NCI-H82 treated with DMSO at 0.1 percent for 48 hours (cell line): ENCODE results near the gene HEATR9.

ENCODE experiments used
- DNase-seq: peaks from one replicate; lab custom pipeline; 2025; ENCODE audit not compliant: unreplicated experiment; lab: John Stamatoyannopoulos, UW

Gene HEATR9

DNA sequence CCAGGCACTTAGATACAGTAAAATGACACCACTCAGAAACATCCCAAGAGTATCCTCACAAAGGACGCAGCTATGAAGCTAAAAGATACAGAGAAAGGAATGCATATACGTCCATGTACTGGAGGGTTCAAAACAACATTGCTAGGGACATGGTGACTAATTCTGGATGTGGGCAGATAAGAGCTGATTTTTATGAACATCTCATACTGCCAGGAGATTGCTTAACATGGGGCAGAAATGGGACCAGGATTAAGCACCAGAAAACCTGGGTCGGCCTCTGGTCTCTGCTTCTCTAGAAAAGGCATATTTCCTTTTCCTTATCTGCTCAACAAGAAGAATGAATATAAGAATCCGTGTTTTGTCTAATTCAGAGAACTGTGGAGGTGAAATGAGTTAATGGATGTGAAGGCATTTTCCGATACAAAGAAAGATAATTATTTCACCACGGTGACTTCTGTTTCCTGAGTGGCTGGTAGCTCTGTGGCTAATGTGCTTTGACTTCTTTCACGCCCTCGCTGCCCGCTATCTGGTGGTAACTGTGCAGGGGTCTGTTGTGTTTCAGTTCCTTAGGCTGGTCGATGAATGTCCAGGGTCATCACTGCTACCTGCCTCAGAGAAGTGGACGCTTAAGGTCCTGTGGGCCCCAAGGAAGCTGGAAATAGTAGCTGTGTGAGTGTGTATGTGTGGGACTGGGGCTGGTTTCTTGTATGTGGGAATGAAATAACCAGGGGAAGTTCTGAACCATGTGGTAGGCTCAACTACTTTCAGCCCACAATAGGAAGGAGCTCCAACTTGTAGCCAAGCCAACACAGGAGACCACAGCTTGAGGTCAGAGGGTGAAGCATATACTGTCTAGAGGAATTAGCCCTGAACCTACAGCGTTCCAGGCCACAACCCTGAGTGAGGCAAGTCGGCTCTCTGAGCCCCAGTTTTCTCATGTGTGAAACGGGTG lies 27.2 kb upstream of the HEATR9 start:
- DNase-seq, result no peak

DNA sequence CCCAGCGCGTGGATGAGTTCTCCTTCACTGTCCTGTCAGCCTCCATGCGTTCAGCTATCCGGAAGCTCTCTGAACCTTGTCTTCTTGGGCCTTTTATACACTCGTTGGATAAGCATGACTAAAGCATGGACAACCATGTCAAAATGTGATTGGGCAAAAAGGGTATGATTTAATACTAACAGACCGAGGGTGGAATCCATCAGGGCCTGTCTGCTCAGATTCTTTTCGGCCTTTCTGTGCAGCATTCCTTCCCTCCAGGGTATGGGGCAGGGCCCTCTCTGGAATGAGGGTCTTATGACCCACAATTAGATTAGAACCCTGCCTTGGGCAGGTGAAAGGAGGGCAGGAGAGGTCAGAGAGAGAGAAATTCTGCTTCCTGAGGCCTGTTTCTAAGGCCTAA lies 25.5 kb upstream of the HEATR9 start:
- no peak for DNase-seq

DNA sequence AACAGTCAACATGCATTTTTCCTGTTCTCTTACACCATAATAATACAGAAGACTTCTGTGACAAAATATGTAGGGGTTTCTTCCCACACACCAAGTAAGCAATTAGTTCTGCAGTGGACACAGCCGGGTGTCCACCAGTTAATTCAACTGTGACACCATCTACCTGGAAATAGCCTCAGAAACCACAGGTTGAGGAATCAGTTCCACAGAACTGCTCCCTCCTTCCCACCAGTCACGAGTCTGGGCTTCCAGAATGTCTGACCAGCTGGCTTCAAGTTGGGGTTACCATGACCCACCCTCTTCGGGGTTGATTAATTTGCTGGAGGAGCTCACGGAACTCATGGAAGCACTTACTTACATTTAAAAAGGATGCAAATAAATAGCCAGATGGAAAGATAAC lies 25.1 kb upstream of the HEATR9 start:
- DNase-seq, result no peak

DNA sequence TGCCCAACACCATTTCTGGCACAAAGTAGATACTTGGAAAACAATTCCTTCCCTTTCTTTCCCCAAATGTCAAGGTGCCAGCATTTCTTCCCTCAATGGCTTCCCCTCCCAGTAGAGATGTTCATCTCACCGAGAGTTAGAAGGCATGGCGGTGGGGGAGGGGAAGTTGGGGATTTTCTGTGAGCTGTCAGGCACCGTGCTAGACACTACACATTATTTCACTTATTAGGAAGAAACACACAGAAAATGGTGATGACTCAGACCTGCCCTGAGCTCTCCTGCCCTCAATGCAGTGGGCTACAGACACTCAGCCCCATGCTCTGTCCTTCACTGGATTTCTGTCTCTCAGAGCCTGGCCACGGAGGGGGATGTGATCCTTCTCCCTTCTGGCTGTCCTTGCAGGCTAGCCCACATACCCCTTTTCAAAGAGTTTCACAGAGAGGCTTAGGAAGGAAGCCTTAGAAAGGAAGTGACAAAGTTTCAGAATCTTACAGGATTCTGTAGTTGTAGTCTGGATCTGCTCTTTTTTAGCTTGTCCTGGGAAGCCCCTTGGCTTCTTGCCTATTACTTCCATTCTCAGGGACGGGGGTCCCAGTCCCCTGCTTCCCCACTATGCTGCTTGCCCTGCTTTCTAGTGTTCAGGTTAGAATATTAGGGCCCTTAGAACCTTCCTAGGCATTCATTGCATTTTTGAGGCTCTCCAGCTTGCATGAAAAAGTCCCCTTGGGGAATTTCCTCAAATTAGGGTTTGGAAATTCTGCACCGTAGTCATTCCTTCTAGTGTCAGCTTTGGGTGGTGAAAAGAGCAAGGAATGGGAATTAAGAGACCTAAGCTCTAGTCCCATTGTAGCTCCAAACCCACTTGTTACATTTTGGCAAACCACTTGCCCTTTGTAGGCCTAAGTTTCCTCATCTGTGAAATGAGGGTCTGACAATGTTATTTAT lies 23.7 kb upstream of the HEATR9 start:
- no peak for DNase-seq

DNA sequence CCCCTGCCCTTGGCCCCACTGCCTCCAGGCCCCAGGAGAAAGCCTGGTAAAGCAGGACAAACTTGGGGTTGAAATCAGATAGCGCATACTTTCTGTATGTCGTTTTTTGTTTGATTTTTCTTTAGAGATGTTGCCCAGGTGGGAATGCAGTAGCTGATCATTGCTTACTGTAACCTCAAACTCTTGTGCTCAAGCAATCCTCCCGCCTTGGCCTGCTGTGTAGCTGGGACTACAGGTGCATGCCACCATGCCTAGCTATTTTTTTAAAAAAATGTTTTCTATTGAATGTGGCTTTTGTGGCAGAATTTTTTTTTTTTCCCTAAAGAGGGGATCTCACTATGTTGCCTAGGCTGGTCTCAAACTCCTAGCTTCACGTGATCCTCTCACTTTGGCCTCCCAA lies 22.6 kb upstream of the HEATR9 start:
- no peak for DNase-seq

DNA sequence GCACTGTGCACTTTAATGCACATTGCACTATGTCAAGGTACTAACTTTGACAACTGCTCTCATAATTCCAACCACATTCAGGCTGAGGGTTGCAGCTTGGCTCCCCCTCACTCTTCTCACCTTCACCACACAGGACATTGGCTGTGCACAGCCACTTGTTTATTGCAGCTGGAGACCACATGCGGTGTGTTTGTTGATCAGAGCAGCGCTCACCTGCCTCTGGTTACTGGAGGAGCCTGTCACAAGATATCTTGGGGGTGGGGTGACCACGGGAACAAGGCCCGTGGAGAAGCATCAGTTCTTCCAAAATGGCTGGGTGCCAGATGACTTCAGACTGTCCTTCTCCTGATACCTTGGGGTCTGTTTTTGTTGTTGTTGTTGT lies 22.1 kb upstream of the HEATR9 start:
- no peak for DNase-seq

DNA sequence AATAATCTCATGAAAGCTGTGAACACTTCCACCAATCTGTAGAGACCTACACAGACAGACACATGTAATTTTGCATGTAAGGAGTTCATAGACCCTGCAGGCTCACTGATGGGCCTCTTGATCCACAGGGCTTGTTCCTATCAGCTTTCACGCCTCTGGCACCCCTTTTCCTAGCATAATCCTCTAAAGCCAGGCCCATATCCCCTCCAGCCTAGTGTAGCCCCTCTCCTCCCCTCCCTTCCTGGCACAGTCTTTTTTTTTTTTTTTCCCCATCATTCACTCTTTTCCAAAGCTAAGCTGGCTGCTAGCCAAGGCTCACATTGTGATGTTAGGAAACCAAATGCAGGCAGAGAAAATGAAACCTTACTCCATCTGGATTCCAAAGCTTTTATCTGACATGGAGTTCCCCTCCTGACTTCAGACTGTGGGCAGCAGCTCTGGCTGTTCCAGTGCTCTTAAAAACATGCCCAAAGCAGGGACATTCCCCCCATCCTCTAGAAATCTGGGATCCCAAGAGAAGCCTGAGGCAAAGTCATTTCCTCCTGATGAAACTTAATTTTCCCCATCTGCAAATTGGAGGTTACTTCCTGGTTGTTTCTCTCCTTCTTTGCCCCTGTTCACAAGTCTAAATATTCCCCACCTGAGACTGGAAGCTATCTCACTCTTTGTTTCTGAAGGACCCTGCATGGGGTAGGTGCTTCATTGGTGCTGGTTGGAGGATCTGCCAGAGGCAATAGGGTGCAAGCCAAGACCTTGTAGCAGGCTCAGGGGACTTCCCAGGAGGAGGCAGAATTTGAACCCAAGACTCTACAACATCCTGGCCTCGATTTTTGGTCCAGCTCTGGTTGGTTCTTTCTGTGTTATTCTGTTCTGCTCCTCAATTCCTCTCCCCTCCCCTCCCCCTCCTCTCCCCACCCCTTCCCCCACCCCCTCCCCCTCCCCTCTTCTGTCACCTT lies 21.4 kb upstream of the HEATR9 start:
- DNase-seq, result no peak

DNA sequence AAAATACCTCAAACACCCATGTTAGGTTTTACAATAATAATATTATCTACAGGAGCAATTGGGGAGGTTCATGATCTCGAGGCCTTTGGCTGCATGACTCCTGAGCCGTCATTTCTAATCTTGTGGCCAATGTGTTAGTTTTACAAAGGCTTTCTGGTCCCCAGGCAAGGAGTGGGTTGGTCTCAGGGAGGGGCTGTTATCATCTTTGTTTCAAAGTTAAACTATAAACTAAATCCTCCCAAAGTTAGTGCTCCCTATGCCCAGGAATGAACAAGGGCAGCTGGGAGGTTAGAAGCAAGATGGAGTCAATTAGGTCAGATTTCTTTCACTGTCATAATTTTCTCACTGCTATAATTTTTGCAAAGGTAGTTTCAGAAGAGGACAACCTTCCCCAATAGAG lies 20.6 kb upstream of the HEATR9 start:
- DNase-seq, result no peak

DNA sequence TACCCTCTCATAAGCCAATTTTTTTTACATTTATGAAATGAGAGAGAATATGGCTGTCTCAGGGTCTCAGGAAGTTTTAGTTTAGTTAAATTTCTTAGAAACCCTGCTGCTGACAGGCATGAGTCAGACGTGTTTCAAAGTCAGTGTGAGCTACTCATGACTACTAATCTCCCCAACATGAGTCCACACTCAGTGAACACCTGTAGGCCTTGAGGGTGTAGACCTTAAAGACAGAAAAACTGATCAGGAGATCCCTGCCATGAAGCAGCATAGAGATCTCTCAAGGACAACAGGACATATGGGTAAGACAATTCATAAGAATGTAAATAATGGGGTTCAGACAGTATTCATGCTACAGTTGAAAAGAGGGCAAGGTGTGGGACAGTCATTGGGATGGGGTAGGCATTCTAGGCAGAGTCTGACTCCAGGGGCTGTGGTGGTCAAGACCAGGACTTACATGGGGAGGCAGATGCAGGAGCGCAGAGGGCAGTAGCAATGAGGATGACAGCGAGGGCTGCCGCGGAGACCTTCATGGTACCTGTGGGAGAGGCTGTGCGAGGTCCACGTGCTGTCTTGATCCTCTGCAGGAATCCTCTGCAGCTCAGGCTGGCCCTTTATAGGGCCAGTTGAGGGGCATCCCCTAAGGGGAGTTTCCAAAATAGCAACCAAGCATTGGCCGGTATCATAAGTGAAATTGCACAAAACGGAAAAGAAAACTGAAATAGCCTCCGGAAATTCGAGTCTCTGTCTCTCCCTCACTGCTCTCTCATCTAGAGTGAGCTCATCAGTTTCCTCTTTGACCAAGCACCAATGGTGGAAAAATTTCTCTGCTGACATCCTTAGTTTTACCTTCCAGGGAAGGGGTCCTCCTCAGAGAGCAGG lies 11.3 kb upstream of the HEATR9 start, which contains the start of gene CCL5:
CCL5 (minus strand) TSS at position 588 of the 882 bp plus-strand sequence.
- no peak for DNase-seq

DNA sequence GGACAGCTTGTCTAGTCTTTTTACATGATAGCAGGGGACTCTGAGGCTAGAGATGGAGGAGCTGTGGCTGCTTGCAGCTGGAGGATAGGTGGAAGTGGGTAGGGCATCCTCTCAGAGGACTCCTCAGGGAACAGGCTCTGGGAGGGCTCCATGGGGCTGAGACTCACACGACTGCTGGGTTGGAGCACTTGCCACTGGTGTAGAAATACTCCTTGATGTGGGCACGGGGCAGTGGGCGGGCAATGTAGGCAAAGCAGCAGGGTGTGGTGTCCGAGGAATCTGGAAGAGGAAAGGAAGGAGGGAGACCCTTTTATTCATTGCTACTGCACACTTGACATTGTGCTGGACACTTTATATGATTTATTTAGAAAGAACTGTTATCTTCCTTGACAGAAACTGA lies 9.7 kb upstream of the HEATR9 start:
- DNase-seq, result no peak

DNA sequence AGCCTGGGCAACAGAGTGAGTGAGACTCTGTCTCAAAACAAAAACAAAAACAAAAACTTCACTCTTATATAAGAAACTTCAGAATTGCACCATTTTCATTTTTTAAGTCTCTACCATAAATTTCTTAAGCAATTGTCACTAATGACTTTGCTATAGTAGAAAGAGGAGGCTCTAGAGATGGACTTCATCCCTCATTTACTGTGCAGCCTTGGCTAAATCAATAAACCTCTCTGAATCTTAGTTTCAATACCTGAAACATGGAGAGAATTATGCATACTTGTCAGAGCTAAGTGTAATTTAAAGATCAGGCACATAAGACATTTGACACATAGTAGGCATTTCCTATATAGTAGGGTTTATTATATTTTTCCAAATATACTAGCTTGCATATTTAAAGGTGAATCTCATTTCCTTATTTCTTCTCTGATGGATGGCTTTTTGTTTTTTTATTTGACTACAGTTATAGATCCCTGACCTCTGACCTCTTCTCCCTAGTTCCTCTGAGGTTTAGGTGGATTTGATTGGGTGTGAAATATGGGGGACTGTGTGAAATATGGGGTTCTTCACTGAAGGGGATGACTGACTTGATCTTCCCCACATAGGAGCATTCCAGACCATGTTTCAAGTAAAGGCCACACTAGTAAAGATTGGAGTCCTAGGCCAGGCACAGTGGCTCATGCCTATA lies 8.8 kb upstream of the HEATR9 start:
- no peak for DNase-seq

DNA sequence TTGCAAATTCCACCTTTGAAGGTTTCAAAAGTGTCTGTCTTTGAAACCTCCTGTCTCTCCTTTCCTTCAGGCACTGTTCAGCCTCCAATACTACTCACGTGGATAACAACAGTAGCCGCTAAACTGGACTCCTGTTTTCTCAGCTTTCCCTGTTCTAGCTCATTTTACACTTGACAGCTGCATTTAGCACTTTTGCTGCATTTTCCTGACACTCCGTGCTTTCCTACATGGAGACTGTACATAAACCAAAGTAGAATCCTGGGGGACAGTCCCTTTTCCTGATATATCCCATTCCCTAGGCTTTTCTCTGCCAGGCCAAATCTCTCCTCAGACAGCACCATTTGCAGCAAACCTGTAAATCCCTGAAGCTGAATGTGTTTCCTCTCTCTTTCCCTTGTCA lies 7.8 kb upstream of the HEATR9 start:
- DNase-seq, result no peak

DNA sequence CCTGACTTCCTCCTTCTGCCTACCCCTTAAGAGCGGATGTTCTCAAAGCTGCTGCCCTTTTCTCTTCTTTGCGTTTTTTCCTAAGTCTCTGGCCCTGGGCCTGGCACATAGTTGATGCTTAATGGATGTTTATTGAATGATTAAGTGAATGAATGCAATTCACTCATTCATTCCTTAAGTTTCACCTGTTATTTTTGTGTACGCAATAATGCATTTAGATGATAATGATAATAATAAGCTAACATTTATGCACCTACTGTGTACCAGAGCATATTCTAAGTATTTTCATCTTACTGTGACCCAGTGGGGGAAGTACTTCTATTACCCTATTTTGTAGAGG lies 7.1 kb upstream of the HEATR9 start:
- no peak for DNase-seq

DNA sequence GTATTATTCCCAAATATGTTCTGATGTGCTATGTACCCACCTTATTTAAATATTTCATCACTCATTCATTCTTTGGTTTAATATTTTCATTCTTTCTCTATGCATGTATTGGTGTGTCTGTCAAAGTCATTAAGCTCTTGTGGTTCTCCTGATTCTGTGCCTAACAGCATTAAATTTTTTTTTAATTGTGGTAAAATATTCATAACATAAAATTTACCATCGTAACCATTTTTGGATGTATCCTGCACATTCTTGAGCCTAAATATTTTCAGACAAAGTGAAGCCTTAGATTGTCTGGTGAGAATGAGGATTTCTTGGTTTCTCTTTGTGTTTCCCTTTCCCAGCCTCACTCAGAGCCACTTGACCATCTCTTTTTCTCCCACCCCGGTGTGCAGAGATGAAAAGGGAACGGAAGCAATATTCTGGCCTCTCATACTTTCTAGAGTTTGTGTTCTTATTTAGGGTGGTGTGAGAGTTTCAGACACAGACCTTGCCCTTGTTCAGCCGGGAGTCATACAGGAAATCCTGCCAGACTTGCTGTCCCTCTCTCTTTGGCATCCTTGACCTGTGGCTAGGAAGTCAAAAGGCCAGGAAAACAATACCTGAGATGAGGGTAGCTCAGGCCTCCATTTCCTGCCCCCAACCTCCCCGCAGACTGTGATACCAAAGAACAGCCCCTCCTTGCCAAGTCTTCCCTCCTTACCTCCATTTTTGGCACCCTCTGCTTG lies 6.5 kb upstream of the HEATR9 start:
- DNase-seq, result no peak

DNA sequence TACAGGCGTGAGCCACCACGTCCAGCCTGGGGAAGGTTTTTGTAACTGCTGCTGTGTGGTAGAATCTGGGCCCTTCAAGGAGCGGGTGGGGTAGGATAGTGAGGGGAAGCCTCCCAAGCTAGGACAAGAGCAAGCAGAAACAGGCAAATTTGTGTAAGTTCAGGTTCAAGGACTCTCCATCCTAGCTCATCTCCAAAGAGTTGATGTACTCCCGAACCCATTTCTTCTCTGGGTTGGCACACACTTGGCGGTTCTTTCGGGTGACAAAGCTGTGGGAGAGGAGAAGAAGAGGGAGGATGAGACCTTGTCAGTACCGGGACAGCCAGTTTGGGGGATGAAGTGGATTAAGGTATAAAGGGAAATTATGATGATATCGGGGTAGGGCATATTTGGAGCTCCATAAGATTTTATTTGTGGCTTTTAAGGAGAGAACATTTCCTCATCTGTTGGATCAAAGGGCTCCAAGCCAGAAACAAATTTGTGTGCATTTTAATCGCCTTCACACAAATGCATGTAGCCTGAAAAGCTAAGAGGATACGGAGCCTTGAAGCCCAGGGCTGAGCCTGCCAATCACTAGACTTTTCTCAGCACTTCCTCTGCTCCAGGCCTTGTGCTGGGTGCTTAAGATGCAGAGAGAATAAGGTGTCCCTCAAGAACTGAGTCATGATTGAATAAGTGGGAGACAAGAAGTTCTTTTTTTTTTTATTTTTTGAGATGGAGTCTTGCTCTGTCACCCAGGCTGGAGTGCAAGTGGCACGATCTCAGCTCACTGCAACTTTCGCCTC lies 3.7 kb upstream of the HEATR9 start:
- no peak for DNase-seq

DNA sequence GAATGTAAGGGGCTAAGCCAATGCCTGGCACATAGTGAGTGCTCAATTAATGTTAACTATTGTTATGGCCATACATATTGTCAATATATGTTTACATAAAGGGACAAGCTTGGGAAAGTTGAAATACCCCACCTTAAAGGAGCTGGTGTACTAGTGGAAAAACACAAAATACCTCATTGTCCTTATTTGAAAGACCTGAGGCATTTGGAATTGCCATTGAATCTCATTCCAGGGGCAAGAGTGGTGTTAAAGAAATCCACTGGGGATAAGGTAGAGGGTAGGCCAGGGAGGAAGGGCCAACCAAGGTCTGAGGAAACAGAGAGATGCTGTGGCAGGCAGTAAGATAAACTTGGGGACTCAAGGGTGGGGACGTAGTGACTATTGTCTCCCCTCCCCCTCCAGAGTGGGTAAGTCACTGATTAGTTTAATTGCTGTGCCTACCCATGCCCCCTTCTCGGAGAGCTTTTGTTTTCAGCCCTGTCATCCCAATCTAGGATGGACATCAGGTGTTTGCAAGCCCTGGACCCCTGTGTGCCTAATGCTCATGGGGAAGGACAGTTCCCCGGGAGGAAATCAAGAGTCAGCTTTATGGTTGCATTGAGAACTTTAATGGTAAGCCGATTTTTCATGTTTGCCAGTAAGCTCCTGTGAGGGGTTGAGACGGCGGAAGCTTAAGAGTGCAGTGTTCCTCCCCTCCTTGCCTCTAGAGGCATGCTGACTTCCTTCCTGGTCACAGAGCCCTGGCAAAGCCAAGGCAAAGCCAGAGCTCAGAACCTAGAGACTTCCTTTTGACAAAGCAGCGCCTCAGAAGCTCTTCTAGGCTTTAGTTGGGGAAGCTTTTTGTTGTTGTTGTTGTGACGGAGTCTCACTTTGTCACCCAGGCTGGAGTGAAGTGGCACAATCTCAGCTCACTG lies 2.5 kb upstream of the HEATR9 start:
- peak; percentile 11 for DNase-seq

DNA sequence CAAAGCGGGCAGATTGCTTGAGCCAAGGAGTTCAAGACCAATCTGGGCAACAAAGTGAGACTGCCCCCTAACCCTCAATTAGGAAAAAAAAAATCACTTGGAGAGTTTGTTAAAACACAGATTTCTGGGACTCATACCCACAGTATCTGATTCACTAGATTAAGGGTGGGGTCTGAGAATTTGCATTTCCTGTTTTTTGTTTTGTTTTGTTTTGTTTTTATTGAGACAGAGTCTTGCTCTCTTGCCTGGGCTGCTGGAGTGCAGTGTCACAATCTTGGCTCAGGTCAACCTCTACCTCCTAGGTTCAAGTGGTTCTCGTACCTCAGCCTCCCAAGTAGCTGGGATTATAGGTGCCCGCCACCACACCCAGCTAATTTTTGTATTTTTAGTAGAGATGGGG lies 1.1 kb downstream of the HEATR9 start:
- no peak for DNase-seq
